ENCODE data around the gene TRIM2.

GRCh38 chr4:153385784-153386183 is 181.5 kb downstream of the TRIM2 start:
- TF ChIP-seq CTCF (optimal IDR thresholded peaks at IDR 0.05 in 1 of 3, IDR thresholded peaks at IDR 0.05 in 1 of 3, conservative IDR thresholded peaks at IDR 0.05 in 1 of 3; ENCODE audit: extremely low read depth in 1 of 3, insufficient read depth in 2 of 3, low read length in 3 of 3), result no peak
- no peak for TF ChIP-seq EZH2 (IDR thresholded peaks at IDR 0.05; ENCODE audit: low read length)
